ENCODE measurements around the gene ERC2. TPM values are rescaled to one million over a fixed set of nuclear protein-coding genes. Genes with fewer than 3 reads are reported as not detected.

ERC2 gene
- total RNA-seq, 1 donor from 2014 or later, result 1.3 TPM

- no peak for DNase-seq (ENCODE audit: extremely low read depth, low read depth, low spot score)
These were observed 850.9 kb downstream of the ERC2 start for GRCh38 chr3:55617385-55617784.

- DNase-seq (ENCODE audit: extremely low read depth, low read depth, low spot score), result no peak
These were observed 851.5 kb downstream of the ERC2 start for GRCh38 chr3:55616803-55617202.

- DNase-seq (ENCODE audit: extremely low read depth, low read depth, low spot score), result no peak
These were observed 852.5 kb downstream of the ERC2 start for GRCh38 chr3:55615694-55616295.

GRCh38 chr3:55615039-55615693 is 853.1 kb downstream of the ERC2 start:
- DNase-seq (ENCODE audit: extremely low read depth, low read depth, low spot score), result no peak

- no peak for DNase-seq (ENCODE audit: extremely low read depth, low read depth, low spot score)
These were observed 857.1 kb downstream of the ERC2 start for GRCh38 chr3:55611121-55611520.

- DNase-seq (ENCODE audit: extremely low read depth, low read depth, low spot score), result no peak
These were observed 858.9 kb downstream of the ERC2 start for GRCh38 chr3:55609230-55609827.

GRCh38 chr3:55608301-55608937 is 859.8 kb downstream of the ERC2 start:
- no peak for DNase-seq (ENCODE audit: extremely low read depth, low read depth, low spot score)

- DNase-seq (ENCODE audit: extremely low read depth, low read depth, low spot score), result no peak
These were observed 860.4 kb downstream of the ERC2 start for GRCh38 chr3:55607844-55608243.

- no peak for DNase-seq (ENCODE audit: extremely low read depth, low read depth, low spot score)
These were observed 861.1 kb downstream of the ERC2 start for GRCh38 chr3:55607175-55607574.

GRCh38 chr3:55605443-55606236 is 862.6 kb downstream of the ERC2 start:
- DNase-seq (ENCODE audit: extremely low read depth, low read depth, low spot score), result no peak

GRCh38 chr3:55604846-55605245 is 863.4 kb downstream of the ERC2 start:
- DNase-seq (ENCODE audit: extremely low read depth, low read depth, low spot score), result no peak

GRCh38 chr3:55604402-55604801 is 863.9 kb downstream of the ERC2 start:
- DNase-seq (ENCODE audit: extremely low read depth, low read depth, low spot score), result no peak

GRCh38 chr3:55601366-55602080 is 866.7 kb downstream of the ERC2 start:
- no peak for DNase-seq (ENCODE audit: extremely low read depth, low read depth, low spot score)

GRCh38 chr3:55598224-55598623 is 870.0 kb downstream of the ERC2 start:
- no peak for DNase-seq (ENCODE audit: extremely low read depth, low read depth, low spot score)

- no peak for DNase-seq (ENCODE audit: extremely low read depth, low read depth, low spot score)
These were observed 870.6 kb downstream of the ERC2 start for GRCh38 chr3:55597641-55598040.

- DNase-seq (ENCODE audit: extremely low read depth, low read depth, low spot score), result no peak
These were observed 872.1 kb downstream of the ERC2 start for GRCh38 chr3:55596212-55596611.

GRCh38 chr3:55595420-55595819 is 872.8 kb downstream of the ERC2 start:
- no peak for DNase-seq (ENCODE audit: extremely low read depth, low read depth, low spot score)

- no peak for DNase-seq (ENCODE audit: extremely low read depth, low read depth, low spot score)
These were observed 875.7 kb downstream of the ERC2 start for GRCh38 chr3:55592572-55592971.

- no peak for DNase-seq (ENCODE audit: extremely low read depth, low read depth, low spot score)
These were observed 876.4 kb downstream of the ERC2 start for GRCh38 chr3:55591888-55592287.

GRCh38 chr3:55588146-55588765 is 880.0 kb downstream of the ERC2 start:
- DNase-seq (ENCODE audit: extremely low read depth, low read depth, low spot score), result no peak

Data from glomerular endothelial cell (primary cell).